ENCODE measurements around the gene B4GALT3.

GRCh38 chr1:161159913-161160243 lies 17.4 kb downstream of the B4GALT3 start:
- TF ChIP-seq, protein P1, sequence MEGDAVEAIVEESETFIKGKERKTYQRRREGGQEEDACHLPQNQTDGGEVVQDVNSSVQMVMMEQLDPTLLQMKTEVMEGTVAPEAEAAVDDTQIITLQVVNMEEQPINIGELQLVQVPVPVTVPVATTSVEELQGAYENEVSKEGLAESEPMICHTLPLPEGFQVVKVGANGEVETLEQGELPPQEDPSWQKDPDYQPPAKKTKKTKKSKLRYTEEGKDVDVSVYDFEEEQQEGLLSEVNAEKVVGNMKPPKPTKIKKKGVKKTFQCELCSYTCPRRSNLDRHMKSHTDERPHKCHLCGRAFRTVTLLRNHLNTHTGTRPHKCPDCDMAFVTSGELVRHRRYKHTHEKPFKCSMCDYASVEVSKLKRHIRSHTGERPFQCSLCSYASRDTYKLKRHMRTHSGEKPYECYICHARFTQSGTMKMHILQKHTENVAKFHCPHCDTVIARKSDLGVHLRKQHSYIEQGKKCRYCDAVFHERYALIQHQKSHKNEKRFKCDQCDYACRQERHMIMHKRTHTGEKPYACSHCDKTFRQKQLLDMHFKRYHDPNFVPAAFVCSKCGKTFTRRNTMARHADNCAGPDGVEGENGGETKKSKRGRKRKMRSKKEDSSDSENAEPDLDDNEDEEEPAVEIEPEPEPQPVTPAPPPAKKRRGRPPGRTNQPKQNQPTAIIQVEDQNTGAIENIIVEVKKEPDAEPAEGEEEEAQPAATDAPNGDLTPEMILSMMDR (IDR thresholded peaks at IDR 0.05), result no peak
- TF ChIP-seq POLR2A (IDR thresholded peaks at IDR 0.05), result no peak

Data from prostate gland (tissue), 2 donors.